ENCODE measurements around the gene ERBB4.

The ERBB4 gene

DNA sequence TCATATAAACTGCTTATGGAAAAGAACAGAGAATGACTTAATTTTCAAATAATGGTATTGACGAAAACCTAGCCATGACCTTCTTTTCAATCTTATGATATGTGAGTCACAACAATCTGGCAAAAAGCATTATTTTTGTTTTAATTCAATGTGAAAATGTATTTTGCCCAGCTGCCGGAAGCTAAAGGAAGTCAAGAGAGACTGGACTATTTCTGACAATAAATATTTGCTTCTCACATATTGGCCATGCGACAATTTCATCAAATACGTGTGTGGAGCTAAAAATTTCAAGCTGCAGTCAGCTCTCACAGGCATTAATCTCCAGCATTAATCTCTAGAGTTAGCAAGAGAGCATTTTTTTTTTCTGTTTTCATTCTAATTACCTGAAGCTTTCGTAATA is 1101.2 kb downstream of the ERBB4 start:
- no peak for DNase-seq

DNA sequence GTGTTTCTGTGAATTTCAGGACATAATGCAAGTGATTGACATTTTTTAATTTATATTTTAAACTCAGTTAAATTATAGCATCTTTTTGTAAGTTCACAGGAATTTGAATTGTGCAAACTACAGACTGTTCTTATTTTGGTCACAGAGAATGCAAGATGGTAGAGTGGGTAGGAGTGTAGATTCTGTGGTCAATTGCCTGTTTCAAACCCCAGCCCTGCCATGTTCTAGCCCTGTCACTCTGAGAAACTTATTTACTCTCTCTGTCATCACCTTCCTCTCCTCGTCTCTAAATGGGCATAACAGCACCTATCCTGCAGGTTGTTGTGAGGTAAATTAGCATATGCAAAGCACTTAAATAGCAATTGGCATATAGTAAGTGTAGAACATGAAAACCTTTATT is 1102.4 kb downstream of the ERBB4 start:
- no peak for DNase-seq

- no peak for DNase-seq
Observed at GRCh38 chr2:211435331-211435730, 1103.3 kb downstream of the ERBB4 start.

- no peak for DNase-seq
Observed at GRCh38 chr2:211434773-211435172, 1103.8 kb downstream of the ERBB4 start.

DNA sequence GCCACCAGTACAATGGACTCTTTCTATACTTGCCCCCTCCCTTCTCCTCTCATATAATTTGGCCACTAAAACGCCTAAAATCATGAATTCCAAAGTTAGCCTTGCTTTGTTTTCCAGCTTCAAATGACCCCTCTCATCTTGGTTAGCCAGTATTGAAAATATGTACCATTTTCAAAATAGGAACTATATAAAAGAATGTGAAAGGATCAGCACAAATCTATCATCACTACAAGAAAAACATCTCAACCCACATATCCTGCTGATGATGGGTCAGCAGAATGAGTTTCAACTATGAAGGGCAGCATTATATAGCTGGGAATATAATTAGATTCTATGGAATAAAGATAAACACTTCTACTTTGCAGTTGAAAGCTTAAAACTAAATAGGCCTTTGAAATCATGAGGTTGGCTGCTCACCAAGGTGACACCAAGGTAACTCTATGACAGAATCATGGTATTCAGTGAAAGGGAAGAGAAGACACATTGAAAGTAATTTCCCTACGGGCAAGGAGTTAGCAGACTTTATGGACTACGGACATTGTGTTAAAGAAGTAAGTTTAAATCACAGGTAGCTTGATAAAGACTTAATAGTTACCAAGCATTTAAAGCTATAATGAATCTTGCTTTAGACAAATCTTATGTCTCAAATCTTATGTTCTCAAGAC is 1109.2 kb downstream of the ERBB4 start:
- no peak for DNase-seq

- DNase-seq: no peak
Observed at GRCh38 chr2:211426240-211426639, 1112.4 kb downstream of the ERBB4 start.

GRCh38 chr2:211423018-211423417 is 1115.6 kb downstream of the ERBB4 start:
- no peak for DNase-seq

GRCh38 chr2:211417544-211417943 is 1121.1 kb downstream of the ERBB4 start:
- DNase-seq: no peak

DNA sequence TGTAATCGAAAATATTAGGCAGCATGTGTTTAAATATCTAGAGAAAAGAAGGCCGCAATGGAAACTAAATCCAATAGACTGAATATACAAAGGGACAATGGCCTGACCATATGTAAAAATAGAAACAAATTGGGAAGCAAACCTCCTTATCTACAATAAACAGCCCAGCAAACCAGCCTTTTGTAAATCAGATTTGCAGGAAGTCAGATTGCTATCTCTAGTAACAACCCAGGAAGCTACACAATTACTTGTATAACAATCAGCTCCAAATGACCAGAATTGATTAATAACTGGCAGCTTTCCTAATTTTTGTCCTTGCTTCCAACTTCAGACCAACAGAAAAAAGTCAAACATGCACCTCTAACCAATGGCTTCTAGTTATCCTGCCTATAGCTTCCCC is 1122.2 kb downstream of the ERBB4 start:
- DNase-seq: no peak

DNA sequence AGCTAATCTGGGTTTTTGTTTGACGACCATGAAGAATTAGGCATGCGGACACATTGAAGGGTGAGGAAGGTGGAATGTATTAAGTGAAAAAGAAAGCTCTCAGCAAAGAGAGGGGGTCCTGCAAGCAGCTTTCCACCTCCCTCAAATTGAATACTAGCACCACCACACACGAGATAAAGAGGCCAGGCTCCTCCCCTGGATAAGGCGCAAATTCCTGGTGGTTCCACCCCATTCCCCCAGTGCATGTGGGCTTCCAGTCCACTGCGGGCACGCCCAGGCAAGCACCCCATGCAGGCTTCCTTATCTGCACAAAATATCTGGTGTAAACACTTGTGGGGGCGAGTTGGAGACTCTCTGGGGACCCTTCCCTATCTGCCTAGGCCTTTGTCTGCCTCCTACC is 1124.9 kb downstream of the ERBB4 start:
- no peak for DNase-seq

DNA sequence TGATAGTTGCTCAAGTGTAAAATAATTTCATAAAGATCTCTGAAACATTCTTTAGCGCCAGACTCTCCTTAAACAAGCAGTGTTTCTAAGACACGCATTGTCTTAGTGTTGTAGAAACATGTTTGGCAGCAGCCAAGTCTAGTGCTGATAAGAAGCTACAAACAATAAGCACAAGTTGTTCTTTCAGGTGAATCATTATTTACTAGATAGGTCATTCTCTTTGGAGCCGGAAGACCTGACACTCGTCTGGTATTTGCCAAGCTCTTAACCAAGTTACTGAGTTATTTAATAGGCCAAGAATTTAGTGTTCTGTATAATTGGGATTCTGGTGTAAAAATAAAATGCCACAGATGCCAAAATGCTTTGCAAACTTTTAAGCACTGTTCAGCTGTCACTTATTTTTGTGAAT is 1130.1 kb downstream of the ERBB4 start:
- no peak for DNase-seq

GRCh38 chr2:211407076-211407475 is 1131.5 kb downstream of the ERBB4 start:
- DNase-seq: no peak

GRCh38 chr2:211405036-211405435 is 1133.6 kb downstream of the ERBB4 start:
- no peak for DNase-seq

DNA sequence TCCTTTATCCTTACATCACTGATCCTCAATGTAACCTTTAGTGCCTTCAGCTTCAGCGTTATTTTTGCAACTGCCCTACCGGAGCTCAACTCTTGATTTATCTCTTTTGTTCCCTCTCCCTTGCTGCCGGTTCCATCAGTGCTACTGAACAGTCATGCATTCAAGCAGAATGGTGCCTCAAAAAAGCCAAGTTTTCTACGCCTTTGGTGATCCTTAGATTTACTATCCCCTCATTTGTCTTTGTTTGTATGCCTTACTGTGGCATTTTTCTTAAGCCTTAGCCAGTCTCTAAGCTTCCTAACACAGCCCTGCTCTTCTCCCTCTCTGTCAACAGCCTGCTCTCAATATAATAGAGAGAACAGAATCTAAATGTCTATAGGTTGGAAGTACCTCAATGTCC is 1134.5 kb downstream of the ERBB4 start:
- DNase-seq: no peak

DNA sequence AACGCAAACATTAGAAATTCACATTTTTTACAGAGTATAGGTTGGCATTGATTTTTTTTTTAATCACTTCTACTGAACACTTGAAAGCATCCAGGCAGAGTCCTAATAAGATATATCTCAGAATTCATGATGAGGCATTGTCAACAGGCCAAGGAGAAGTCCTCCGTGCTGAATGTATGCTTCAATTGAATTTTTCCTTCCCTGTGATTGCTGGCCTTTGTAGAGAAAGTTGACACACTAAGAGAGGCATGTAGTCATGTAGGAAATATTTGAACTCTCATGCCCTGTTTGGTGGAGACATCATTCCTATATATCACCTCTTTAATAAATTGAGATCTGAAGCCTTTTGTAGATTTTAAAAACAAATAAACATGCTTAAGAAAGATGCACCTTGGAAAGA is 1137.3 kb downstream of the ERBB4 start:
- DNase-seq: no peak

GRCh38 chr2:211397764-211398163 is 1140.8 kb downstream of the ERBB4 start:
- no peak for DNase-seq

GRCh38 chr2:211396815-211397214 is 1141.8 kb downstream of the ERBB4 start:
- DNase-seq: peak; percentile 87 to 88

- peak; percentile 30 to 66 for DNase-seq
Observed at GRCh38 chr2:211391189-211391567, 1147.4 kb downstream of the ERBB4 start.

- DNase-seq: no peak
Observed at GRCh38 chr2:211390536-211391188, 1147.9 kb downstream of the ERBB4 start.

DNA sequence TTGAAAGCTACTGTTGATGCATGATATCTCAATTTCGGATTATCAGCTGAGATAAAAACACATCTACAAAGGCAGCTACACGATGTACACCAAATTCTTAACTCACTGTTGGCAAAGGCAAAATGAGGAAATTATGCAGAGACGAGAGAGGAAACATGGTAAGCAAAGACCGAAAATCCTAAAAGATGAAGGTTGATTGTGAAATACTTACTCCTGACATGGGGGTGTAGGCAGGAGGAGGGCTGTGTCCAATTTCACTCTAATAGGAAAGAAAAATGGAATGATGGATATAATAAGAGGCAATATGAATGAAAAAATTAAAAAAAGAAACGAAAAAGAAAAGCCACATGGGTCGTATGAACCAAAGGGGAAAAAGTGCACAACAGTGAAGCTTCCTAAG is 1150.9 kb downstream of the ERBB4 start:
- no peak for DNase-seq

GRCh38 chr2:211380041-211380440 is 1158.6 kb downstream of the ERBB4 start:
- DNase-seq: no peak

DNA sequence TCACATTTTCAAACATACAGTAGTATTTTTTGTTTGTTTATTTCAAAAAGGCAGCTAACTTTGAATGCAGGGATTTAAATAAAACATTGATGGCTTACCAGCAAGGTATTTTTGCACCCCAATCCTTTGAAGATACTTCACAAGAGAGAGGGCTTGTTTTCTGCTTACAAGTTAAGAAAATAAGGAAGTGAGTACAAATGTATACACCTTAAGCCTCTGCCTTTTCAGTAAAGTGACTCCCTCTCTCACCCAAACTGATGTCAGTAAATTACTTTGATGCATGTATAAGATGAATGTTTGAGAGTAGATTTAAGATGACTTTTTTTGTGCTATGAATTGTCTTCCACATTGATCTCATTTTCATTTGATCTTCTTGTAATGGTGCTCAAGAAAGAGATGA is 1162.2 kb downstream of the ERBB4 start:
- no peak for DNase-seq

- no peak for DNase-seq
Observed at GRCh38 chr2:211373203-211373602, 1165.4 kb downstream of the ERBB4 start.

DNA sequence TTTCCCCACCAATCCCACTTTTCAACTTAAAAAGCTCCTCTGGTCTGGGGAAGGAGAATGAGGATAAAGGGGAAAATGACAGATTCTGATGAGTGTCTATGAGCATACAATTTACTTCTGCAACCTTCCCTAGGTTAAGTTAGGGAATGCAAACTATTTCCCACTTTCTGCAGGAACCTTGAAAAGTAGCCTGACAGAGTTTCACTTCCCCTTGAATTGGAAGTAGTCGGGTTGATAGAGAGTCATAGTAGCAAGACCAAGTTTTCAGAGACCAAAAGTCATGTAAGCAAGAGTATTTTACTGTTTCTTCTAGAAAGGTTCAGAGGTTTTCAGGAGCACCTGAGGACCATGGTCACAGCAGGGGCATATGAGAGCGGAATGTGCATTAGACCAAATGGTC is 1167.1 kb downstream of the ERBB4 start:
- DNase-seq: no peak

- no peak for DNase-seq
Observed at GRCh38 chr2:211368467-211368866, 1170.1 kb downstream of the ERBB4 start.
